ENCODE measurements around the gene ALCAM. TPM values are rescaled to one million over a fixed set of nuclear protein-coding genes. Genes with fewer than 3 reads are reported as not detected.
A peak's percentile ranks its signal among the peaks of the same experiment; 100 is the strongest.

The ALCAM gene
- total RNA-seq (2014; rRNA removed; shearing (Covaris generic)) = 0.46 and 0.85 TPM in 2 replicates

DNA sequence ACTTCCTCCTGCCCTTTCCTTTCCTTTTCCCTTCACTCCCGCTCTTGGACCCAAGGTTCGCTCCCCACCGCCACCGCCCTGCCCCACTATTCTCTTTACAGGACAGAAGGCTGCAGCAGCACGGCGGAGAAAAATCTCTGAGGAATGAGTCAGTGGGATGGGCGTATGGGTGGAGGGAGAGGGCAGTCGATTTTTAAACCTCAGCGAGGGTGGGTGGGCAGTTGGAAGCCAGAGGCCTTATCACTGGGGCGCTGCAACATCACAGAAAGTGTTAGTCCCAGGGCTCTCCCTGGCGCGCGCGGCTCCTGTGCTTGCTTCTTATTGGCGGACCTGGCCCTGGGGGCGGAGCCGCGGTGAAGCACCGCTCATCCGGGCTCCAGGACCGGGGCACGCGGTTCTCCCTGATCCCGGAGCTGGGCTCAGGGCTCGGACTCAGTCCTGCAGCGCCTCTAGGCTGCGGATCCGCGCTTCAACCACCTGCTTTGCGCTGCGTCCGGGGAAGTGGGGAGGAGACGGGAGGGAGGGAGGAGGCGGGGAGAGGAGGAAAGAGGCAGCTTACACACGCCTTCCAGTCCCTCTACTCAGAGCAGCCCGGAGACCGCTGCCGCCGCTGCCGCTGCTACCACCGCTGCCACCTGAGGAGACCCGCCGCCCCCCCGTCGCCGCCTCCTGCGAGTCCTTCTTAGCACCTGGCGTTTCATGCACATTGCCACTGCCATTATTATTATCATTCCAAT, at the start of gene ALCAM:
TSS of gene ALCAM (plus strand) at position 584 of the 737 bp plus-strand sequence.
- H3K9me3 ChIP-seq (replicated peaks) = no peaks in the 10 kb centered on the region
- peak; percentile 44 to 59 for DNase-seq
- H3K27ac ChIP-seq = no peak within 1 kb of the TSS
- no peaks in the 10 kb centered on the region; the same call in 1 of the 2 replicates for H3K27me3 ChIP-seq
- peak within 1 kb of the TSS; percentile 40 for H3K4me3 ChIP-seq
- H3K4me1 ChIP-seq = no peaks in the 10 kb centered on the region
- H3K36me3 ChIP-seq = no peaks in the 10 kb centered on the region

DNA sequence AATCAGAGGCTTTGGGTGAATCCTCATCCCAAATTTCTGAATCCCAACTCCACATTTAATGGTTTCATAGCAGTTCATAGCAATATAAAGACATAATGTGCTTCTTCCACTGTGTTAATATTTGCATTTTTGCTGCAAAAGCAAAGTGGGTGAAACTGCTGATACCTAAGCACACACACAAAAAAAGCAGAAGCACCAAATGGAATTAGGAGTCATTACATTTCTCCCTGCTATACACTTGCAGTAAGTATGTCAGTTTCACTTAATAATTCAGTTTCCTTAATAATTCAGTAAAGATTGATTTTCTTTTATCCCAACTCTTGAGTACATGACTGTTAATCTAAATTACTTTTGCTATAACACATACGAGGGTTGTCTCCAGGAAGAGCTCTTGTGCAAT, 48.9 kb upstream of the ALCAM start:
- Histone ChIP-seq H3K36me3 (no peaks in the 10 kb centered on the region), H3K4me1 (no peaks in the 10 kb centered on the region), H3K27ac (no peak overlapping the region), H3K27me3 (no peaks in the 10 kb centered on the region), H3K4me3 (no peak overlapping the region), H3K9me3 (replicated peaks) (no peaks in the 10 kb centered on the region; the same call in 1 of the 2 replicates)
- no peak for DNase-seq

- Histone ChIP-seq H3K27me3 (no peaks in the 10 kb centered on the region), H3K36me3 (no peaks in the 10 kb centered on the region), H3K9me3 (replicated peaks) (no peaks in the 10 kb centered on the region), H3K4me1 (no peaks in the 10 kb centered on the region), H3K27ac (no peak overlapping the region), H3K4me3 (no peak overlapping the region)
- no peak for DNase-seq
Measured at GRCh38 chr3:105322570-105323273, 44.0 kb upstream of the ALCAM start.

GRCh38 chr3:105323274-105323599, 43.5 kb upstream of the ALCAM start:
- Histone ChIP-seq H3K4me3 (no peak overlapping the region), H3K9me3 (replicated peaks) (no peaks in the 10 kb centered on the region), H3K4me1 (no peaks in the 10 kb centered on the region), H3K36me3 (no peaks in the 10 kb centered on the region), H3K27ac (no peak overlapping the region), H3K27me3 (no peaks in the 10 kb centered on the region)
- DNase-seq = no peak

- no peaks in the 10 kb centered on the region for H3K36me3 ChIP-seq
- no peaks in the 10 kb centered on the region for H3K9me3 ChIP-seq (replicated peaks)
- H3K4me1 ChIP-seq = no peaks in the 10 kb centered on the region
- H3K27ac ChIP-seq = no peak overlapping the region
- no peak overlapping the region for H3K4me3 ChIP-seq
- no peaks in the 10 kb centered on the region for H3K27me3 ChIP-seq
- DNase-seq = no peak
Measured at GRCh38 chr3:105324951-105325350, 41.8 kb upstream of the ALCAM start.

- Histone ChIP-seq H3K27me3 (no peaks in the 10 kb centered on the region), H3K4me1 (no peaks in the 10 kb centered on the region), H3K27ac (no peak overlapping the region), H3K36me3 (no peaks in the 10 kb centered on the region), H3K9me3 (replicated peaks) (no peaks in the 10 kb centered on the region), H3K4me3 (no peak overlapping the region)
- DNase-seq = no peak
Measured at GRCh38 chr3:105327662-105328337, 38.9 kb upstream of the ALCAM start.

DNA sequence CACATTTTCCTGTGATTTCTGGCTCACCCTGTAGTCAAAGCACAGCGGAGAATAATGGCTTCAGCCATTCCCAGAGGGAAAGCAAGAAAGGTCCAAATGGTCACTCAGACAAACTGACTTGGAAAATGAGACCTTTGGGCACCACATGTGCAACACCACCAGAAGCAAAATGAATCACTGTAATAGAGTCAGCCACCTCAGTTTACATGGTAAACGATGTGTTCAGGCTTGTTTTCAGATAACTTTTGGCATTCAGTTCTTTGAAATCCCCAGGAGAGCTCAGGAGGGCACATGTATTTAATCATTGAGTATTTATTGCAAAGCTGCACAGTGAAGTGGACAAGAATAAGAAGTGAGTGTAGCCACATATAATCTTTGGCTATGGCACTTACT, 38.4 kb upstream of the ALCAM start:
- Histone ChIP-seq H3K36me3 (no peaks in the 10 kb centered on the region), H3K9me3 (replicated peaks) (no peaks in the 10 kb centered on the region), H3K4me3 (no peak overlapping the region), H3K27me3 (no peaks in the 10 kb centered on the region), H3K27ac (no peak overlapping the region), H3K4me1 (no peaks in the 10 kb centered on the region)
- no peak for DNase-seq

DNA sequence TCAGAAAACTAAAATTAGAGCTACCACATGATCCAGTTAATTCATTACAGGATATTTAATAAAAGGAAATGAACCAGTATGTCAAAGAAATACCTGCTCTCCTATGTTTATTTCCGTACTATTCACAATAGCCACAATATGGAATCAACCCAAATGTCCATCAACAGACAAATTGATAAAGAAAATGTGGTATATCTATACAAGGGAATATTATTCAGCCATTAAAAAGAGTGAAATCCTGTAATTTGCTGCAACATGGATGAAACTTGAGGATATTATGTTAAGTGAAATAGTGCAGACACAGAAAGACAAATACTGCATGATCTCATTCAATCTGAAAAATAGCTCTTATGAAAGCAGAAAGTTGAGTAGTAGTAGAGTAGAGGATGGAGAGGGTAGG, 33.7 kb upstream of the ALCAM start:
- DNase-seq = no peak
- H3K27me3 ChIP-seq = no peaks in the 10 kb centered on the region
- H3K27ac ChIP-seq = no peak overlapping the region

GRCh38 chr3:105334138-105334882, 32.4 kb upstream of the ALCAM start:
- Histone ChIP-seq H3K9me3 (replicated peaks) (no peaks in the 10 kb centered on the region), H3K27me3 (no peaks in the 10 kb centered on the region), H3K27ac (no peak overlapping the region), H3K4me3 (no peak overlapping the region), H3K36me3 (no peaks in the 10 kb centered on the region), H3K4me1 (no peaks in the 10 kb centered on the region)
- no peak for DNase-seq

More for the DNA sequence above, 33.7 kb upstream of the ALCAM start:
- no peak overlapping the region for H3K4me3 ChIP-seq
- no peaks in the 10 kb centered on the region for H3K4me1 ChIP-seq
- H3K36me3 ChIP-seq = no peaks in the 10 kb centered on the region
- no peaks in the 10 kb centered on the region for H3K9me3 ChIP-seq (replicated peaks)

GRCh38 chr3:105339946-105340345, 26.8 kb upstream of the ALCAM start:
- Histone ChIP-seq H3K27me3 (no peaks in the 10 kb centered on the region), H3K4me3 (no peak overlapping the region)
- DNase-seq = no peak

DNA sequence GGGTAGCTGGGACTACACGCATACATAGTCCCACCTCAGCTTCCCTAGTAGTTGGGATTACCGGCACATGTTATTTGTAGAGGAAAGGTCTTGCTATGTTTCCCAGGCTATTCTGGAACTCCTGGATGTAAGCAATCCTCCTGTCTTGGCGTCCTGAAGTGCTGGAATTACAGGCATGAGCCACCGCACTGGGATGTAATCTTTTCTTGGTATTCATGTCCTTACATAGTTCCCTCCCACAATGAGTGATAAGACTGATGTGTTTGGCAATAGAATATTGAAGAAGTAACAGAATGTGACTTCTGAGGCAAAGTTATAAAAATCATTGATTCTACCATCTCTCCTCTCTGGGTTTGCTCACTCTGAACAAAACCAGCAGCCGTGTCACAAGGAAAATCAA, 22.7 kb upstream of the ALCAM start:
- Histone ChIP-seq H3K27me3 (no peaks in the 10 kb centered on the region), H3K4me3 (no peak overlapping the region), H3K4me1 (no peaks in the 10 kb centered on the region), H3K9me3 (replicated peaks) (no peaks in the 10 kb centered on the region), H3K36me3 (no peaks in the 10 kb centered on the region), H3K27ac (no peak overlapping the region)
- no peak for DNase-seq

More at GRCh38 chr3:105339946-105340345, 26.8 kb upstream of the ALCAM start:
- Histone ChIP-seq H3K9me3 (replicated peaks) (no peaks in the 10 kb centered on the region), H3K27ac (no peak overlapping the region), H3K4me1 (no peaks in the 10 kb centered on the region), H3K36me3 (no peaks in the 10 kb centered on the region)

DNA sequence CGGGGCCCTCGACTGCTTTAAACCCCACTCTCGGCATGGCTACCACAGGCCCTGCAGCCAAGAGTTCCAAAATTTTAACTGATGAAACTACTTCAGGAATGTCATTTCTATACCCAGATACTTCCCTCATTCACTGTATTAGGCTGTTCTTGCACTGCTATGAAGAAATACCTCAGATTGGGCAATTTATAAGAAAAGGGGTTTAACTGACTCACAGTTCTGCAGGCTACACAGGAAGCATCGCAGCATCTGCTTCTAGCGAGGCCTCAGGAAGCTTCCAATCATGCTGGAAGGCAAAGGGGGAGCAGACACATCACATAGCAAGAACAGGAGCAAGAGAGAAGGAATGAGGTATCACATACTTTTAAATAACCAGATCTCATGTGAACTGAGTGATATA, 21.6 kb upstream of the ALCAM start:
- Histone ChIP-seq H3K36me3 (no peaks in the 10 kb centered on the region), H3K9me3 (replicated peaks) (no peaks in the 10 kb centered on the region), H3K4me1 (no peaks in the 10 kb centered on the region), H3K27me3 (no peaks in the 10 kb centered on the region), H3K4me3 (no peak overlapping the region), H3K27ac (no peak overlapping the region)
- no peak for DNase-seq

DNA sequence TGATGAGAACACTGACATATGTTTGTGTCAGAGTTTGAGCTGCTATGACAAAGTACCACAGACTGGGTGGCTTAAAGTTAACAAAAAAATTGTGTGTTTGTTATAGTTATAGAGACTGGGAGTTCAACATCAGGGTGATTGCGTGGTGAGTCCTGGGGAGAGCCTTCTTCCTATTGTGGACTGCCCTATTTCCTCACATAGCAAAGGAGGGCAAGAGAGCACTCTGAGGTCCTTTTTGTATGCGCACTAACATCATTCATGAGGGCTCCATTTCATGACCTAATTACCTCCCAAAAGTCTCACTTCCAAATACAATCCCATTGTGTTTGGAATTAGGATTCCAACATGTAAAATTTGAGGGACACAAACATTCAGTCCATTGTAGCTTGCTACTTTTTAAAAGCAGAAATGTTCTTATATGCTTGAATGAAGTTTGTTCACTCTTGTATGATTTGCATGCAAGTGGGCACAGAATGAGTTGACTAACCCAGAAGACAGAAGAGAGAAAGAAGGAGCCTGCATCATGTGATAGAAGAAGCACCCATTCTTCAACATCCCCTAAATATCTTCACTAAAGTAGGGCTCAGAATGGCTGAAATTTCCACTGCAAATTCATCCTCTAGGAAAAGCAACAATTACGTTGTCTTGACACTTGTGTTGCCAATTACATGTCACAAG, 18.9 kb upstream of the ALCAM start:
- Histone ChIP-seq H3K4me1 (0 out of 2 replicates have a peak, but pooled peaks cover 3% of the 10 kb centered on the region), H3K9me3 (replicated peaks) (no peaks in the 10 kb centered on the region), H3K27ac (no peak overlapping the region), H3K4me3 (no peak overlapping the region), H3K36me3 (no peaks in the 10 kb centered on the region), H3K27me3 (no peaks in the 10 kb centered on the region)
- DNase-seq = no peak

- no peaks in the 10 kb centered on the region for H3K9me3 ChIP-seq (replicated peaks)
- no peak overlapping the region for H3K4me3 ChIP-seq
- 0 out of 2 replicates have a peak, but pooled peaks cover 3% of the 10 kb centered on the region for H3K4me1 ChIP-seq
- no peaks in the 10 kb centered on the region for H3K27me3 ChIP-seq
- no peaks in the 10 kb centered on the region for H3K36me3 ChIP-seq
- no peak overlapping the region for H3K27ac ChIP-seq
- no peak for DNase-seq
Measured at GRCh38 chr3:105348307-105348706, 18.4 kb upstream of the ALCAM start.

Data from SJCRH30 (cell line).